NCI-H128 (cell line): ENCODE results near the gene RASAL1.
"Not testable (repeated sequence)": the region's sequence is repeated elsewhere in the genome, so short reads cannot be mapped to it uniquely, and the experiment has no call there.

Source experiments
- DNase-seq: peaks from one replicate; lab custom pipeline; 2025; ENCODE audit not compliant: unreplicated experiment; lab: John Stamatoyannopoulos, UW

Gene RASAL1

GRCh38 chr12:113119980-113120669, 15.4 kb downstream of the RASAL1 start:
- DNase-seq = no peak

- DNase-seq = no peak
These were observed 17.4 kb downstream of the RASAL1 start for GRCh38 chr12:113118142-113118541.

GRCh38 chr12:113117684-113118083, 17.9 kb downstream of the RASAL1 start:
- DNase-seq = not testable (repeated sequence)

GRCh38 chr12:113116875-113117274, 18.7 kb downstream of the RASAL1 start:
- DNase-seq = peak; percentile 17

GRCh38 chr12:113115455-113116126, 20.0 kb downstream of the RASAL1 start:
- no peak for DNase-seq

- no peak for DNase-seq
These were observed 20.9 kb downstream of the RASAL1 start for GRCh38 chr12:113114447-113115178.

GRCh38 chr12:113113397-113113796, 22.2 kb downstream of the RASAL1 start:
- no peak for DNase-seq

GRCh38 chr12:113112043-113112899, 23.3 kb downstream of the RASAL1 start:
- DNase-seq = no peak

- no peak for DNase-seq
These were observed 24.3 kb downstream of the RASAL1 start for GRCh38 chr12:113111247-113111646.

GRCh38 chr12:113109872-113110599, 25.5 kb downstream of the RASAL1 start:
- no peak for DNase-seq

GRCh38 chr12:113109360-113109759, 26.2 kb downstream of the RASAL1 start:
- DNase-seq = no peak

GRCh38 chr12:113108308-113108707, 27.3 kb downstream of the RASAL1 start:
- no peak for DNase-seq

GRCh38 chr12:113106361-113106760, 29.2 kb downstream of the RASAL1 start:
- no peak for DNase-seq

GRCh38 chr12:113105606-113106271, 29.8 kb downstream of the RASAL1 start:
- no peak for DNase-seq

- no peak for DNase-seq
These were observed 30.5 kb downstream of the RASAL1 start for GRCh38 chr12:113104953-113105510.

- DNase-seq = no peak
These were observed 31.7 kb downstream of the RASAL1 start for GRCh38 chr12:113103756-113104450.

GRCh38 chr12:113102811-113103210, 32.8 kb downstream of the RASAL1 start:
- DNase-seq = no peak

GRCh38 chr12:113101751-113102150, 33.8 kb downstream of the RASAL1 start:
- DNase-seq = no peak

- DNase-seq = no peak
These were observed 35.8 kb downstream of the RASAL1 start for GRCh38 chr12:113099764-113100163.
